B cell (primary cell): ENCODE results near the gene CCNE1. TPM values are rescaled to one million over a fixed set of nuclear protein-coding genes. Genes with fewer than 3 reads are reported as not detected.

Experiments used
- ATAC-seq: fragments of 200-7000 bp; cut with Tn5 transposase; one replicate; pipeline ENCODE4 v1.10.0; 2021; ENCODE audit warnings: low read depth, mild to moderate bottlenecking, moderate number of reproducible peaks, moderate library complexity
- CTCF ChIA-PET: fragments of 350-600 bp; sonication (Branson Sonifier 250); formaldehyde crosslinking; loops from one replicate; lab custom pipeline; 2021; ENCODE audit warnings: antibody characterized with exemption, inconsistent platforms; lab: Charles Lee
- POLR2A ChIA-PET: fragments of 350-600 bp; sonication (Branson Sonifier 250); formaldehyde crosslinking; loops from one replicate; lab custom pipeline; 2021; ENCODE audit warnings: antibody characterized with exemption; lab: Charles Lee
- DNase-seq: peaks from one replicate; pipeline ENCODE4 v3.0.0; 2013
- H2AFZ ChIP-seq: 2 replicates; pipeline ENCODE4 v1.6.1; 2012; ENCODE audit warnings: mild to moderate bottlenecking, low read depth, low read length; ENCODE audit not compliant: insufficient read depth, poor library complexity, severe bottlenecking
- H3K27ac ChIP-seq, 2 donors: 1 replicate in 1 of 2; 2 replicates in 1 of 2; pipeline ENCODE4 v1.5.1; 2012 to 2013; ENCODE audit warnings: low read length in 2 of 2, mild to moderate bottlenecking in 2 of 2, moderate library complexity in 1 of 2
- H3K27me3 ChIP-seq, 4 experiments: fragments of 200-600 bp in 1 of 4; sonication (generic) in 1 of 4; replicated peaks in 1 of 4; 1 replicate in 2 of 4; 2 replicates in 2 of 4; pipeline versions ENCODE4 v1.6.1 to v1.7.0; 2013 to 2016; ENCODE audit warnings: low read length in 3 of 4, mild to moderate bottlenecking in 2 of 4, mixed read lengths in 1 of 4, moderate library complexity in 1 of 4; ENCODE audit not compliant: insufficient read depth in 4 of 4, control insufficient read depth in 3 of 4; ENCODE audit errors: control extremely low read depth in 1 of 4
- H3K36me3 ChIP-seq, 2 experiments: replicated peaks in 1 of 2; 1 replicate in 1 of 2; 2 replicates in 1 of 2; pipeline versions ENCODE4 v1.6.1 to v1.7.1; 2013; ENCODE audit warnings: low read length in 1 of 2; ENCODE audit not compliant: insufficient read depth in 2 of 2, control insufficient read depth in 1 of 2; ENCODE audit errors: control extremely low read depth in 1 of 2, extremely low read depth in 1 of 2
- H3K4me1 ChIP-seq, 2 donors: fragments of 200-600 bp in 1 of 2; sonication (generic) in 1 of 2; 1 replicate in 1 of 2; 2 replicates in 1 of 2; pipeline versions ENCODE4 v1.5.1 to v1.6.1; 2013 to 2017; ENCODE audit warnings: low read length in 2 of 2; ENCODE audit not compliant: control insufficient read depth in 2 of 2, insufficient read depth in 2 of 2
- H3K4me2 ChIP-seq: replicated peaks from 2 replicates; pipeline ENCODE3; 2012; ENCODE audit warnings: mild to moderate bottlenecking, low read depth, low read length; ENCODE audit not compliant: poor library complexity, severe bottlenecking
- H3K4me3 ChIP-seq, 5 experiments: fragments of 200-600 bp in 1 of 5; sonication (generic) in 1 of 5; 1 replicate in 3 of 5; 2 replicates in 2 of 5; pipeline versions ENCODE4 v1.5.1 to v1.7.0; 2011 to 2016; ENCODE audit warnings: low read length in 4 of 5, mild to moderate bottlenecking in 4 of 5, low read depth in 2 of 5, control low read depth in 1 of 5, moderate library complexity in 1 of 5; ENCODE audit not compliant: insufficient read depth in 1 of 5; ENCODE audit errors: control extremely low read depth in 1 of 5, extremely low read depth in 1 of 5
- H3K79me2 ChIP-seq: fragments of 200-600 bp; sonication (generic); one replicate; pipeline ENCODE4 v1.6.0; 2016; ENCODE audit warnings: low read length; ENCODE audit not compliant: control insufficient read depth, insufficient read depth
- H3K9ac ChIP-seq: fragments of 200-600 bp; sonication (generic); 2 replicates; pipeline ENCODE4 v1.6.1; 2017; ENCODE audit warnings: mild to moderate bottlenecking, low read length, moderate library complexity
- H3K9me3 ChIP-seq, 3 donors: one replicate each; pipeline versions ENCODE4 v1.6.1 to v1.7.1; 2013; ENCODE audit warnings: low read length in 2 of 3; ENCODE audit not compliant: control insufficient read depth in 2 of 3, insufficient read depth in 1 of 3; ENCODE audit errors: control extremely low read depth in 1 of 3
- H4K20me1 ChIP-seq: 2 replicates; pipeline ENCODE4 v1.6.0; 2012; ENCODE audit warnings: mild to moderate bottlenecking, low read length; ENCODE audit not compliant: insufficient read depth, control insufficient read depth, poor library complexity, severe bottlenecking
- H3K27ac Mint-ChIP-seq: one replicate; pipeline ENCODE4 v1.8.0; 2021; ENCODE audit warnings: mixed read lengths
- H3K27me3 Mint-ChIP-seq: one replicate; pipeline ENCODE4 v1.8.0; 2021; ENCODE audit warnings: mixed read lengths
- H3K4me1 Mint-ChIP-seq: one replicate; pipeline ENCODE4 v1.8.0; 2021; ENCODE audit warnings: mixed read lengths
- H3K4me3 Mint-ChIP-seq: one replicate; pipeline ENCODE4 v1.8.0; 2021; ENCODE audit warnings: mixed read lengths
- H3K9me3 Mint-ChIP-seq: one replicate; pipeline ENCODE4 v1.8.0; 2022; ENCODE audit warnings: mixed read lengths; ENCODE audit not compliant: insufficient read depth
- CTCF ChIP-seq: fragments of 200-600 bp; IDR thresholded peaks from one replicate; pipeline ENCODE4 v1.8.0; 2022; ENCODE audit warnings: antibody characterized with exemption, mild to moderate bottlenecking
- EZH2 ChIP-seq: IDR thresholded peaks from 2 replicates; pipeline ENCODE4 v1.6.1; 2012; ENCODE audit warnings: borderline replicate concordance, low read depth, mild to moderate bottlenecking, moderate library complexity, low read length; ENCODE audit not compliant: insufficient read depth, poor library complexity, severe bottlenecking
- WGBS: methylation state at CpG from one replicate; pipeline ENCODE4 v1.1.5; 2013; ENCODE audit warnings: missing lambda C conversion rate; ENCODE audit not compliant: insufficient coverage; 5-methylcytosine and 5-hydroxymethylcytosine counted together
- intact Hi-C: fragments of 100-400 bp; cut with micrococcal nuclease; formaldehyde crosslinking; loops from one replicate; pipeline ENCODE4 v1.10.0; 2022
- polyA plus RNA-seq: library from polyadenylated mRNA; depleted of rRNA; stranded (reverse); fragments of >200 nt; gene quantifications from 2 replicates; pipeline ENCODE4 v1.2.3, GENCODE V29; 2012
- total RNA-seq, 2 donors: library from RNA; stranded (reverse); fragments of 120-200 nt in 1 of 2; gene quantifications; 1 replicate in 1 of 2; 2 replicates in 1 of 2; pipeline versions ENCODE4 v1.2.3 to v1.2.4, GENCODE V29; 2013 to 2022

Gene CCNE1
- total and polyA plus RNA-seq, 2 donors (not counting 1 experiment from before 2014, with no cell fraction given) = 2.5 to 2.8 TPM

GRCh38 chr19:29813642-29814041, 1.9 kb downstream of the CCNE1 start:
- H3K4me2 ChIP-seq = no peak overlapping the region
- H3K4me3 ChIP-seq = no peak overlapping the region
- 100% methylated on average over 6 of the region's 6 CpGs for whole genome bisulfite sequencing
- Mint-ChIP-seq H3K27ac (no peak overlapping the region), H3K4me1 (peaks cover 15% of the 10 kb centered on the region), H3K4me3 (peak overlapping the region; percentile 54), H3K27me3 (no peaks in the 10 kb centered on the region), H3K9me3 (no peaks in the 10 kb centered on the region)
- TF ChIP-seq CTCF (no peak), EZH2 (no peak)
- H2AFZ ChIP-seq = no peak overlapping the region
- H3K27ac ChIP-seq = no peak overlapping the region
- H3K79me2 ChIP-seq = no peaks in the 10 kb centered on the region
- H3K4me1 ChIP-seq = peaks cover 8 to 25% of the 10 kb centered on the region in 2 donors
- H3K9me3 ChIP-seq = no peaks in the 10 kb centered on the region
- intact Hi-C loops = loop anchor here (10.0 kb wide), 1 partner anchor 149 kb away; the partner anchor contains the start of gene PLEKHF1
- no peak for ATAC-seq
- ChIA-PET POLR2A (interaction anchor here (1.5 kb wide), 1 partner anchor 31 kb away, joined by 4 read pairs; no protein-coding TSS in a partner anchor), CTCF (interaction anchor here (0.8 to 1.0 kb wide), 2 partner anchors 54 to 84 kb away, joined by 3 read pairs; no protein-coding TSS in a partner anchor)
- no peaks in the 10 kb centered on the region for H3K36me3 ChIP-seq
- no peak for DNase-seq
- H4K20me1 ChIP-seq = no peaks in the 10 kb centered on the region
- H3K27me3 ChIP-seq = peaks cover 0 to 8% (median 0%) of the 10 kb centered on the region in 4 experiments
- H3K9ac ChIP-seq = no peak overlapping the region

- POLR2A ChIA-PET = no interaction called here
- no peaks in the 10 kb centered on the region for H3K9me3 ChIP-seq
- WGBS = 2% methylated on average over 5 of the region's 7 CpGs
- peaks cover 8 to 25% of the 10 kb centered on the region in 2 donors for H3K4me1 ChIP-seq
- Mint-ChIP-seq H3K27ac (peak overlapping the region; percentile 62), H3K4me1 (peaks cover 15% of the 10 kb centered on the region), H3K9me3 (no peaks in the 10 kb centered on the region), H3K4me3 (peak overlapping the region; percentile 32), H3K27me3 (no peaks in the 10 kb centered on the region)
- no peak overlapping the region for H3K9ac ChIP-seq
- DNase-seq (peak; percentile 65), ATAC-seq (no peak)
- peak overlapping the region; percentile 7 for H3K4me2 ChIP-seq
- peaks cover 0 to 8% (median 0%) of the 10 kb centered on the region in 4 experiments for H3K27me3 ChIP-seq
- intact Hi-C loops = loop anchor here (10.0 kb wide), 1 partner anchor 150 kb away; the partner anchor contains the start of gene PLEKHF1
- H2AFZ ChIP-seq = peak overlapping the region; percentile 47
- H3K36me3 ChIP-seq = no peaks in the 10 kb centered on the region
- no peak overlapping the region for H3K27ac ChIP-seq
- no peak overlapping the region for H3K4me3 ChIP-seq
- TF ChIP-seq EZH2 (no peak), CTCF (no peak)
- H4K20me1 ChIP-seq = no peaks in the 10 kb centered on the region
- CTCF ChIA-PET = interaction anchor here (0.7 to 0.9 kb wide), 2 partner anchors 16 to 206 kb away, joined by 3 read pairs; no protein-coding TSS in a partner anchor
- no peaks in the 10 kb centered on the region for H3K79me2 ChIP-seq
Measured at GRCh38 chr19:29815231-29815630, 3.4 kb downstream of the CCNE1 start.
